DLD1 (cell line): ENCODE results near the gene PAPPA.

Source experiments
- in situ Hi-C: cut with HindIII; loops from 2 replicates; pipeline ENCODE4 v1.10.0; 2017; ENCODE audit warnings: low sequenced_read_pairs

The PAPPA gene

GRCh38 chr9:116219686-116220085, 66.1 kb downstream of the PAPPA start:
- in situ Hi-C loops, result loop anchor here (5.0 kb wide), 2 partner anchors 42 to 58 kb away; no protein-coding TSS in a partner anchor

GRCh38 chr9:116223926-116224325, 70.3 kb downstream of the PAPPA start:
- in situ Hi-C loops, result loop anchor here (5.0 kb wide), 2 partner anchors 47 to 53 kb away; no protein-coding TSS in a partner anchor

GRCh38 chr9:116230051-116230632, 76.6 kb downstream of the PAPPA start:
- in situ Hi-C loops, result no loop called here

GRCh38 chr9:116232424-116233159, 79.0 kb downstream of the PAPPA start:
- in situ Hi-C loops, result no loop called here

GRCh38 chr9:116233160-116233530, 79.6 kb downstream of the PAPPA start:
- in situ Hi-C loops, result no loop called here

GRCh38 chr9:116234081-116234480, 80.5 kb downstream of the PAPPA start:
- in situ Hi-C loops, result no loop called here

GRCh38 chr9:116236979-116237378, 83.4 kb downstream of the PAPPA start:
- in situ Hi-C loops, result no loop called here

GRCh38 chr9:116237456-116237855, 83.9 kb downstream of the PAPPA start:
- in situ Hi-C loops, result no loop called here

- in situ Hi-C loops, result no loop called here
Measured at GRCh38 chr9:116238225-116238624, 84.6 kb downstream of the PAPPA start.

- in situ Hi-C loops, result no loop called here
Measured at GRCh38 chr9:116238776-116239340, 85.3 kb downstream of the PAPPA start.

GRCh38 chr9:116243708-116244107, 90.1 kb downstream of the PAPPA start:
- in situ Hi-C loops, result no loop called here

GRCh38 chr9:116247284-116247683, 93.7 kb downstream of the PAPPA start:
- in situ Hi-C loops, result no loop called here

GRCh38 chr9:116247791-116248374, 94.3 kb downstream of the PAPPA start:
- in situ Hi-C loops, result no loop called here

- in situ Hi-C loops, result no loop called here
Measured at GRCh38 chr9:116250891-116251290, 97.3 kb downstream of the PAPPA start.

- in situ Hi-C loops, result no loop called here
Measured at GRCh38 chr9:116251366-116251765, 97.8 kb downstream of the PAPPA start.

GRCh38 chr9:116260531-116260930, 106.9 kb downstream of the PAPPA start:
- in situ Hi-C loops, result no loop called here

- in situ Hi-C loops, result no loop called here
Measured at GRCh38 chr9:116262448-116262847, 108.9 kb downstream of the PAPPA start.

GRCh38 chr9:116264361-116264760, 110.8 kb downstream of the PAPPA start:
- in situ Hi-C loops, result no loop called here

GRCh38 chr9:116267021-116267420, 113.4 kb downstream of the PAPPA start:
- in situ Hi-C loops, result no loop called here

- in situ Hi-C loops, result no loop called here
Measured at GRCh38 chr9:116269250-116269649, 115.7 kb downstream of the PAPPA start.

GRCh38 chr9:116270546-116270945, 117.0 kb downstream of the PAPPA start:
- in situ Hi-C loops, result no loop called here

GRCh38 chr9:116271340-116271739, 117.7 kb downstream of the PAPPA start:
- in situ Hi-C loops, result no loop called here
